GM21529 (cell line): ENCODE data around the gene ARSD.
"Not testable (repeated sequence)": the region's sequence is repeated elsewhere in the genome, so short reads cannot be mapped to it uniquely, and the experiment has no call there.

Experiments
- ATAC-seq: cut with Tn5 transposase; IDR thresholded peaks from one replicate; pipeline ENCODE4 v1.9.1; 2021; ENCODE audit not compliant: unreplicated experiment

ARSD gene

GRCh38 chrX:2934715-2935710 lies 5.9 kb upstream of the ARSD start:
- no peak for ATAC-seq

DNA sequence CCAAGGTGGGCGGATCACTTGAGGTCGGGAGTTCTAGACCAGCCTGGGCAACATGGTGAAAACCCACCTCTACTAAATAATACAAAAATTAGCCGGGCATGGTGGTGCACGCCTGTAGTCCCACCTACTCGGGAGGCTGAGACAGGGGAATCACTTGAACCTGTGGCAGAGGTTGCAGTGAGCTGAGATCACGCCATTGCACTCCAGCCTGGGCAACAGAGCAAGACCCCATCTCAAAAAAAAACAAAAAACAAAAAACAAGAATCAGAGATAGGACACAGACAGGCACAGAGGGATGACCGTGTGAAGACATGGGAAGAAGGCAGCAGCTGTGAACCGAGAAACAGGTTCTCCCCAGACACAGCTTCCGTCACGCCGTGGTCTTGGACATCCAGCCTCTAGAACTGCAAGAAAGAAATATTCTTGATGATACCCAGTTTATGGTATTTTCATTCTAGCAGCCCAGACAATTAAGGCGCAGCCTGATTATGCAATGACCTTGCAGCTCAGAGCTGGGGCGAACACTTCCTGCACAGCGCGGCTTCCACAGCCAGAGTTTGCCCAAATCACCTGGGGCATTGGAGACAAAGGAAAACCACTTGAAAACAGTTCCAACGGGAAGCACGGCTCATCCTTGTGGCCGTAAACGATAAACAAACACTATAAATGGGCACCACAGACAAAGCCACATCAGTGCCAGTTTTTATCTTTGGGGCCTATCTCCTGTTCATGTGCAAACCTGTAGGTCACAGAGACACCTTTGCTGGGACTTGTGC lies 4.2 kb upstream of the ARSD start:
- no peak for ATAC-seq

DNA sequence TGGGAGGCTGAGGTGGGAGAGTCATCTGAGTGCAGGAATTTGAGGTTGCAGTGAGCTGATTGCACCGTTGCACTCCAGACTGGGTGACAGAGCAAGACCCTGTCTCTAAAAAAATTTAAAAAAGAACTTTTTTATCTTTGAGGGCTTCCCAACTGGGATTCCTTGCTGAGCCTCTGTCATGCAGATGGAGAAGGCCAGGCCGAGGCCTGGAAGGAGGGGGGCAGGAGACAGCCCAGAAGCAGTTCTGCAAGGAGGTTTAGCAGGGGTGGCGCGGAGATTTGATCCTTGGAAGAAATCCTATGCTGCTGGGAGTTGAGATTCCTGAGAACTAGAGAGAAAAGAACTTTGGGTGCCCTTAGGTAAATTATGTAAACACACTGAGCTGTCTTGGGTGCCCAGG lies 2.5 kb upstream of the ARSD start:
- ATAC-seq: no peak

- ATAC-seq: no peak
Observed at GRCh38 chrX:2931155-2931554, 2.0 kb upstream of the ARSD start.

DNA sequence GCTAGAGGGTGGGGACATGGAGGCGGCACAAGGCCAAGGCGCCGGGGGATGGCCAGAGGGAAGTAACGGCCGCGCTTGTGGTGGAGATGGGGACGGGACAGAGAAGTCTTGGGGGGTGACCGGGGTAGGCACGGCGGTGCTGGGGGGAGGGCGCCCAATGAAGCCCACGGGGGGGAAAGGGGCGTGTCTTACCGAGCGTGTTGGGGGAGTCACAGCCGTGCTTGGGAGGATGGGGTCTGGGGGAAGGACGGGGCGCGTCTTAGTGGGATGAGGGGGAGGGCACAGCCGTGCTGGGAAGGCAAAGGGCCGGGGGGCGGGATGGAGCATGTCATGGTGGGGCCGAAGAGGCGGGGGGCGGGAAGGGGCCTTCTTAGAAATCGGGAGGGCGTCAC lies 952 bp downstream of the ARSD start:
- no peak for ATAC-seq

DNA sequence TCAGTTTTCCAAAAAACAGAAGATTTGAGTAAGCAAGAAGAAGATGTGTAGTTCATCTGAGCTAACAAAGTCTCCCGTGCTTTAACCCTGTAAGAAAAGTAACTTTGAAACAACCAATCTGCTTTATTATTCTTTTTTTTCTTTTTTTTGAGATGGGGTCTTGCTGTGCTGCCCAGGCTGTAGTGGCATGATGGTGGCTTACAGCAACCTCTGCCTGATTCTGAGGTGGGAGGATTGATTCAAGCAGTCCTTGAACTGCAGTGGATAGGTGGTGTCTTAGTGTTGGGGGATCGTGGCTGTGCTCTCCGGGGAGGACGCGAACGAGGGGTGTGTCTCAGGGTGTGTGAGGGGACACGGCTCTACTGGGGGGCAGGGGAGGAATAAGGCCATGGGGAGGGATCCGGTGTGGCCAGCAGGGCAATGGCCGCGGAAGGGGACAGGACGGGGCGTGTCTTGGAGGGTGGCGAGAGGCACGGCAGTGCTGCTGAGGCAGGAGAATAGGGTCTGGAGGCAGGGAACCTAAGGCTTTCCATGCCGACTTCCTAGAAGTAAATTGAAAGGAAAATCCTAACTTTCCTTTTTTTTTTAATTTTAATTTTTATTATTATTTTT lies 2.4 kb downstream of the ARSD start:
- ATAC-seq: no peak

- not testable (repeated sequence) for ATAC-seq
Observed at GRCh38 chrX:2926255-2926654, 2.9 kb downstream of the ARSD start.

DNA sequence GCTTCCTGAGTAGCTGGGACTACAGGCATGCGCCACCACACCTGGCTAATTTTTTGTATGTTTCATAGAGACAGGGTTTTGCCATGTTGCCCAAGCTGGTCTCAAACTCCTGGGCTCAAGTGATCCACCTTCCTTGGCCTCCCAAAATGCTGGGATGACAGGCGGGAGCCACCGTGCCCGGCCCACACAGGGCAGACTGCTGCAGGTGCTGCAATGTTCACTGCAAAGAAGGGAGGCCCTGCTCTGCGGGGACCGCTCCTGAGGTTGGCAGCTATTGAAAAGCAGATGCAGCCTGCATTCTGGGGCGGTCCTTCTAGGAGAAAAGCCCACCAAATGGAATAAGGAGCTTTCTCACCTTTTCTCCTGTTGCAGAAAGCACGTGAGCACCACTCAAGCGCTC lies 5.0 kb downstream of the ARSD start:
- no peak for ATAC-seq

DNA sequence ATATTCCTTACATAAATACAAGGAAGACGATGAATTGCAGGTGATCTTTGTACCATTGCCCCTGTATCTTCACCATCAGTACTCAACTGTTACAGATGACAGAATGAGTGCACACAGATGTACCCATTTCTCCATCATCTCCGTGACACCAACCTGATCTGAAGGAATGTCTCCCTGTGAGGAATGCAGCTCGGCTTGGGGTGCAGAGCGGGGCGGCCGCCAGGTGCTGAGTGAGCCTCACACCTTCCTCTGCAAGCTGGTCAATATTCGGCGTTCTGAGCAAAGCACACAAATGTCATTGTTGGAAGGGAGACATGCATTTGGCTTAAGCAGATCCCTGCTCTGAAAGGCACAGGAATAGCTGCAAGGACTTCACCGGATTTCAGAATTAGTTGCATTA lies 7.4 kb downstream of the ARSD start:
- no peak for ATAC-seq

GRCh38 chrX:2921193-2921592 lies 7.9 kb downstream of the ARSD start:
- ATAC-seq: no peak

- no peak for ATAC-seq
Observed at GRCh38 chrX:2917767-2918166, 11.4 kb downstream of the ARSD start.

DNA sequence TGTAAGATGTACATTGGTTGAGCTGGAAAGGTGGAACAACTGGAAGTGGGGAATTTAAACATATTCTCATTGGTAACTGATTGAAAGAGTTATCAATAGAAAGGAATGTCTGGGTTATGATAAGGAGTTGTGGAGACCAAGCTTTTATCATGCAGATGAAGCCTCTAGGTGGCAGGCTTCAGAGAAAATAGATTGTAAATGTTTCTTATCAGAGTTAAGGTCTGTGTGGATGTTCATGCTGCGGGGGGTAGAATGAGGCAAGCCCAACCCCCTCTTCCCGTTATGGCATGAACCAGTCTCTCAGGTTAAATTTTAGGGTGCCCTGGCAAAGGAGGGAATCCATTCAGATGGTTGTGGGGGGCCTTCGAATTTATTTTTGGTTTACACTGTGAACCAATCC lies 16.0 kb downstream of the ARSD start:
- no peak for ATAC-seq

- no peak for ATAC-seq
Observed at GRCh38 chrX:2910109-2910508, 19.0 kb downstream of the ARSD start.

DNA sequence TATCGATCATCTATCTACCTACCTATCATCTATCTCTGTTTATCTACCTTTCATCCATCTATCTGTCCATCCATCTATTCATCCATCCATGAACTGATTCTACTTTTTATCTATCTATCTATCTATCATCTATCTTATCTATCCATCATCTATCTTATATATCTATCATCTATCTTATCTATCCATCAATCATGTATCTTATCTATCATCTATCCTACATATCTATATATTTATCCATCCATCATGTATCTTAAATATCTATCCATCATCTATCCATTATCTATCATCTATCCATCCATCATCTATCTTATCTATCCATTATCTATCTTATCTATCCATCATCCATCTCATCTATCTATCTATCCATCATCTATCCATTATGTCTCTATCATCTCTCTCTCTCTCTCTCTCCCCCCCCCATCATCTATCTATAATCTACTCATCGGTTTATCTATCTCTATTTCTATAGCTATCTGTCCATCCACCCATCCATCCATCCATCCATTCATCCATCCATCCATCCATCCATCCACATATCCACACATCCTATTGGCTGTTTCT lies 20.9 kb downstream of the ARSD start:
- no peak for ATAC-seq

DNA sequence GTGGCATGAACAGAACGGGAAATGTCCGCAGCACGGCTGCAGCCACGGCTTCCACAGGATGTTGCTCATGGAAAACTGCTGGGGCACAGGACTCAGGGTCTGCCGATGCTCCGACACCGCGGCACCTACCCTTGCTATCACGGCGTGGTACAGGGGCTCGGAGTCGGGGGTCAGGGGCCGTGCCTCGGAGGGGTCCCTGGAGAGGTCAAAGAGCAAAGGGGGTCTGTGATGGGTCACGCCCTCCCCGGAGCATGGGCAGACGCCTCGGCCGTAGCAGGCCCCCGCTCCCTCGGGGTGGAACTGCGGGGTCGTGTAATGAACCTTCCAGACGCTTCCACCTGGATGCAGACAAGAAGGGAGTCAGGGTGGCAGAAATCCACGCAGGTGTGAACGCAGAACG lies 21.8 kb downstream of the ARSD start:
- ATAC-seq: no peak

DNA sequence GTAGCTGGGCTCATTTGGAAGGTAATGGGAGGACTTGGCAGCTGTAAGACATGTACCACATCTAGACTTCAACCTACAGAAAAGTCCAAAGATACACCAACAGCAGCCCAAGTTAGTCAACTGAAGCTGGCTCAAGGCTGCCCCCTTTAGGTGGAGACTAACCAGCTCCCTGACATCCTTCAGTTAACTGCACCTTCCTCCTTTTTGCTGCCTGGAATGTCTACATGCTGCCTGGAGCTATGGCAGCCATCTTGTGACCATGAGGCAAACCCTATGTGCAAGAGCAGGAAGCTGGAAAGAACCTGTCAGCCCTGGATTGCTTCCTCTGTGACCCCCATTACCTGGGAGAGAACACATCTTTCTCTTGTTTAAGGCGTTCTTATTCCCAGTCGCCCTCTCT lies 25.8 kb downstream of the ARSD start:
- ATAC-seq: no peak

DNA sequence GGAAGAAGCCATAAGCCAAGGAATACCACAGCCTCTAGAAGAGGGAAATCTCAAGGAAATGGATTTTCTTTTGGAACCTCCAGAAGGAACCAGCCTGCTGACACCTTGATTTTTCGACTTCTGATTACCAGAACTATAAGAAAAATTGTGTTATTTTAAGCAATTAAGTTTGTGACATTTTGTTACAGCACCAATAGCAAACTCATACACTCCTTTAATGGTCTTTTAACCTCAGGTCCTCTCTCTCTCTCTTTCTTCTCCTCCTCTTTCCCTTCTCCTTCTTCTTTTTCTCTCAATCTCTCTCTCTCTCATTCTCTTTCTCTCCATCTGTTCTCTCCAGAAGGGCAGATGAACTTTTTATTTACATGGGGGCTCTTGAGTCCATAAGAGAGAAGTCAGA lies 26.3 kb downstream of the ARSD start:
- no peak for ATAC-seq

DNA sequence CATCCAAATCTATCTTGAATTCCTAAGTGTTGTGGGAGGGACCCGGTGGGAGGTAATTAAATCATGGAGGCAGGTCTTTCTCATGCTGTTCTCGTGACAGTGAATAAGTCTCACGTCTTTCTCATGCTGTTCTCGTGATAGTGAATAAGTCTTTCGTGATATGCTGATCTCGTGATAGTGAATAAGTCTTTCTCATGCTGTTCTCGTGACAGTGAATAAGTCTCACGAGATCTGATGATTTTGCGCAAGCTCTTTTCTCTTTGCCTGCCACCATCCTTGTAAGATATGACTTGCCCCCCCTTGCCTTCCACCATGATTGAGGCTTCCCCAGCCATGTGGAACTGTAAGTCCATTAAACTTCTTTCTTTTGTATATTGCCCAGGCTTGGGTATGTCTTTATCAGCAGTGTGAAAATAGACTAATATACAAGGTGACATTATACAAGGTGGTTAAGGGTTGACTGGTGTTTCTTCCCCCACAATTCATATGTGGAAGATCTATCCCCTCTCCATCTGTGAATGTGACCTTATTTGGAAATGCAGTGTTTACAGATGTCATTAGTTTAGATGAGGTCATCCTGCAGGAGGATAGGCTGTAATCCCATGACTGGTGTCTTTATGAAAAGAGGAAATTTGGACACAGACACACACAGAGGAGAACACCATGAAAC lies 27.6 kb downstream of the ARSD start:
- no peak for ATAC-seq

DNA sequence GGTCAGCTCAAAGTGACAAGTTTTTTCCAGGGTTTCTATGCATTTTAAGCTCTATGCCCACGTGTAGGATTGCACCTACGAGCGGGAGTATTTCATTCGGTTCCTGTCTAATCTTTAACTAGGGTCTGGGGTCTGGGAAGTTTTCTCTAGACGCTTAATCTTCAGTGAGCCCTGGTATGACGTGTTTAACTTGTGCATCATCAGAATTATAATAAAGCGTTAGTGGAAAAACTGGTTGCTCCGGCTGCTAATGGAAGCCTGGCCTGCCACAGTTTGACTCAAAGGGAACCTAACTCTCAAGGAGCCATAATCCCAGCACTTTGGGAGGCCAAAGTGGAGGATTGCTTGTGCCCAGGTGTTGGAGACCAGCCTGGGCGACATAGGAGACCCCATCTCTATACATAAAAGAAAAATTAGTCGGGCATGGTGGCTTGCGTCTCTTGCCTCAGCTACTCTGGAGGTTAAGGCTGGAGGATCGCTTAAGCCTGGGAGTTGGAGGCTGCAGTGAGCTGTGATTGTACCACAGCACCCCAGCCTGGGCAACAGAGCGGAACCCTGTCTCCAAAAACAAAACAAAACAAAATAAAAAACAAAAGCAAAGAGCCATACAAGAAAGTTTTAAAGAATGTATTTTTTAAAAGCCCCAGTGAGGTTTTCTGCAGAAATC lies 30.2 kb downstream of the ARSD start:
- ATAC-seq: no peak
